ENCODE measurements around the gene HPCAL1. TPM values are rescaled to one million over a fixed set of nuclear protein-coding genes. Genes with fewer than 3 reads are reported as not detected.
A peak's percentile ranks its signal among the peaks of the same experiment; 100 is the strongest.

Gene HPCAL1
- total and polyA plus RNA-seq, 11 donors: 18.9 to 63.2 (median 40.5) TPM

GRCh38 chr2:10329580-10329879 lies 26.8 kb downstream of the HPCAL1 start:
- peaks cover 0 to under 1% (median 0%) of the 10 kb centered on the region in 12 donors for H3K9me3 ChIP-seq
- intact Hi-C loops (cut with DNase I): loop anchor here in 2 of 10 donors (2.0 kb wide), 2 partner anchors 25 to 27 kb away; partner anchors contain the start of gene HPCAL1 (in 1 of the 2)
- ATAC-seq (no peak), DNase-seq (no peak)
- WGBS, 4 donors: 63 to 81% (median 71%) methylated on average over 6 of the region's 6 CpGs
- peak overlapping the region in 1 of 12 donors; percentile 50 for H3K4me3 ChIP-seq
- peaks cover 6 to 86% (median 46%) of the 10 kb centered on the region in 12 donors for H3K4me1 ChIP-seq
- H3K27ac ChIP-seq: peak overlapping the region in 8 of 12 donors; percentile 41 to 79 (median 63)
- H3K27me3 ChIP-seq: no peaks in the 10 kb centered on the region
- no peaks in the 10 kb centered on the region for H3K36me3 ChIP-seq
- TF ChIP-seq CTCF (IDR thresholded peaks at IDR 0.05) (no peak), POLR2A (IDR thresholded peaks at IDR 0.05) (no peak)

- DNase-seq (peak in 1 of 5 donors; percentile 41), ATAC-seq (peak in 1 of 4 donors; percentile 35)
- H3K27ac ChIP-seq: peak overlapping the region in 11 of 12 donors; percentile 17 to 79 (median 57)
- no peaks in the 10 kb centered on the region for H3K27me3 ChIP-seq
- peaks cover 6 to 82% (median 46%) of the 10 kb centered on the region in 12 donors for H3K4me1 ChIP-seq
- H3K9me3 ChIP-seq: peaks cover 0 to 6% (median 2%) of the 10 kb centered on the region in 12 donors
- 67 to 72% (median 68%) methylated on average over 21 of the region's 21 CpGs for WGBS, 4 donors
- intact Hi-C loops (cut with DNase I): loop anchor here in 5 of 10 donors (2.0 to 10.0 kb wide), 6 partner anchors 25 to 77 kb away; partner anchors contain the start of gene HPCAL1 (in 1 of the 5)
- H3K36me3 ChIP-seq: peaks cover 0 to 2% (median 0%) of the 10 kb centered on the region in 9 donors
- peak overlapping the region in 10 of 12 donors; percentile 9 to 50 (median 30) for H3K4me3 ChIP-seq
- TF ChIP-seq CTCF (IDR thresholded peaks at IDR 0.05) (no peak), POLR2A (IDR thresholded peaks at IDR 0.05) (no peak)
Measured at GRCh38 chr2:10329880-10330699, 27.4 kb downstream of the HPCAL1 start.

- Histone ChIP-seq H3K27me3 (no peaks in the 10 kb centered on the region), H3K4me3 (peak overlapping the region in 10 of 12 donors; percentile 9 to 50 (median 30)), H3K27ac (peak overlapping the region in 11 of 12 donors; percentile 17 to 79 (median 57)), H3K4me1 (peaks cover 6 to 77% (median 44%) of the 10 kb centered on the region in 12 donors), H3K36me3 (peaks cover 0 to 8% (median 0%) of the 10 kb centered on the region in 9 donors), H3K9me3 (peaks cover 0 to 12% (median 6%) of the 10 kb centered on the region in 12 donors)
- TF ChIP-seq CTCF (IDR thresholded peaks at IDR 0.05) (no peak), POLR2A (IDR thresholded peaks at IDR 0.05) (no peak)
- WGBS, 4 donors: 67 to 80% (median 72%) methylated on average over 9 of the region's 9 CpGs
- ATAC-seq (no peak), DNase-seq (no peak)
- intact Hi-C loops (cut with DNase I): loop anchor here in 4 of 10 donors (2.0 to 10.0 kb wide), 5 partner anchors 26 to 77 kb away; no protein-coding TSS in a partner anchor
Measured at GRCh38 chr2:10330700-10331026, 28.0 kb downstream of the HPCAL1 start.
